IPS-18a (cell line): ENCODE measurements around the gene MARCKS.

Experiments used
- H3K27ac ChIP-seq: one replicate; pipeline ENCODE4 v1.5.1; 2013; ENCODE audit warnings: low read length
- H3K27me3 ChIP-seq: one replicate; pipeline ENCODE4 v1.6.1; 2013; ENCODE audit warnings: mild to moderate bottlenecking, low read length; ENCODE audit not compliant: control insufficient read depth, insufficient read depth
- H3K36me3 ChIP-seq: one replicate; pipeline ENCODE4 v1.6.1; 2013; ENCODE audit warnings: low read depth, low read length; ENCODE audit not compliant: control insufficient read depth
- H3K4me1 ChIP-seq: one replicate; pipeline ENCODE4 v1.6.1; 2013; ENCODE audit warnings: low read depth, low read length; ENCODE audit not compliant: control insufficient read depth
- H3K4me3 ChIP-seq: one replicate; pipeline ENCODE4 v1.5.1; 2013; ENCODE audit warnings: low read length
- H3K9ac ChIP-seq: one replicate; pipeline ENCODE4 v1.6.1; 2013; ENCODE audit warnings: mild to moderate bottlenecking, low read length, moderate library complexity
- H3K9me3 ChIP-seq: one replicate; pipeline ENCODE4 v1.6.1; 2013; ENCODE audit warnings: low read depth, low read length; ENCODE audit not compliant: control insufficient read depth

Gene MARCKS

GRCh38 chr6:113856625-113857555 lies at the start of gene MARCKS:
MARCKS (plus strand) TSS chr6:113857345; CDS start chr6:113857746, 401 bp downstream.
- Histone ChIP-seq H3K36me3 (peaks cover 14% of the 10 kb centered on the region), H3K27me3 (peaks cover 42% of the 10 kb centered on the region), H3K9ac (peak within 1 kb of the TSS; percentile 100), H3K4me3 (peak within 1 kb of the TSS; percentile 100), H3K4me1 (peaks cover 11% of the 10 kb centered on the region), H3K9me3 (no peaks in the 10 kb centered on the region), H3K27ac (peak within 1 kb of the TSS; percentile 100)

- H3K27ac ChIP-seq, result no peak overlapping the region
- H3K4me3 ChIP-seq, result no peak overlapping the region
- H3K36me3 ChIP-seq, result no peaks in the 10 kb centered on the region
- no peaks in the 10 kb centered on the region for H3K9me3 ChIP-seq
- H3K27me3 ChIP-seq, result no peaks in the 10 kb centered on the region
- no peaks in the 10 kb centered on the region for H3K4me1 ChIP-seq
- no peak overlapping the region for H3K9ac ChIP-seq
These were observed 47.3 kb upstream of the MARCKS start for GRCh38 chr6:113809826-113810225.

- H3K27ac ChIP-seq, result no peak overlapping the region
- no peaks in the 10 kb centered on the region for H3K4me1 ChIP-seq
- H3K4me3 ChIP-seq, result no peak overlapping the region
- H3K27me3 ChIP-seq, result no peaks in the 10 kb centered on the region
- H3K36me3 ChIP-seq, result no peaks in the 10 kb centered on the region
- no peak overlapping the region for H3K9ac ChIP-seq
- H3K9me3 ChIP-seq, result no peaks in the 10 kb centered on the region
These were observed 44.0 kb upstream of the MARCKS start for GRCh38 chr6:113813142-113813541.

- Histone ChIP-seq H3K27ac (no peak overlapping the region), H3K4me1 (no peaks in the 10 kb centered on the region), H3K4me3 (no peak overlapping the region), H3K9ac (no peak overlapping the region), H3K9me3 (no peaks in the 10 kb centered on the region), H3K27me3 (no peaks in the 10 kb centered on the region), H3K36me3 (no peaks in the 10 kb centered on the region)
These were observed 38.6 kb upstream of the MARCKS start for GRCh38 chr6:113818578-113818977.

GRCh38 chr6:113819169-113819830 lies 37.8 kb upstream of the MARCKS start:
- H3K27ac ChIP-seq, result no peak overlapping the region
- H3K9ac ChIP-seq, result no peak overlapping the region
- H3K4me3 ChIP-seq, result no peak overlapping the region
- no peaks in the 10 kb centered on the region for H3K4me1 ChIP-seq
- H3K27me3 ChIP-seq, result no peaks in the 10 kb centered on the region
- no peaks in the 10 kb centered on the region for H3K36me3 ChIP-seq
- no peaks in the 10 kb centered on the region for H3K9me3 ChIP-seq

- Histone ChIP-seq H3K4me3 (no peak overlapping the region), H3K36me3 (no peaks in the 10 kb centered on the region), H3K27ac (no peak overlapping the region), H3K9me3 (no peaks in the 10 kb centered on the region), H3K9ac (no peak overlapping the region), H3K4me1 (no peaks in the 10 kb centered on the region), H3K27me3 (no peaks in the 10 kb centered on the region)
These were observed 36.4 kb upstream of the MARCKS start for GRCh38 chr6:113820761-113821160.

GRCh38 chr6:113821445-113821844 lies 35.7 kb upstream of the MARCKS start:
- H3K9me3 ChIP-seq, result no peaks in the 10 kb centered on the region
- H3K9ac ChIP-seq, result no peak overlapping the region
- no peak overlapping the region for H3K27ac ChIP-seq
- no peaks in the 10 kb centered on the region for H3K4me1 ChIP-seq
- no peak overlapping the region for H3K4me3 ChIP-seq
- no peaks in the 10 kb centered on the region for H3K27me3 ChIP-seq
- no peaks in the 10 kb centered on the region for H3K36me3 ChIP-seq

- no peak overlapping the region for H3K27ac ChIP-seq
- H3K36me3 ChIP-seq, result no peaks in the 10 kb centered on the region
- H3K9me3 ChIP-seq, result no peaks in the 10 kb centered on the region
- no peak overlapping the region for H3K4me3 ChIP-seq
- no peaks in the 10 kb centered on the region for H3K4me1 ChIP-seq
- no peaks in the 10 kb centered on the region for H3K27me3 ChIP-seq
- H3K9ac ChIP-seq, result no peak overlapping the region
These were observed 33.2 kb upstream of the MARCKS start for GRCh38 chr6:113823916-113824315.

GRCh38 chr6:113824411-113824810 lies 32.7 kb upstream of the MARCKS start:
- no peak overlapping the region for H3K27ac ChIP-seq
- H3K36me3 ChIP-seq, result no peaks in the 10 kb centered on the region
- no peaks in the 10 kb centered on the region for H3K9me3 ChIP-seq
- H3K27me3 ChIP-seq, result no peaks in the 10 kb centered on the region
- no peaks in the 10 kb centered on the region for H3K4me1 ChIP-seq
- H3K9ac ChIP-seq, result no peak overlapping the region
- H3K4me3 ChIP-seq, result no peak overlapping the region

GRCh38 chr6:113824866-113825265 lies 32.3 kb upstream of the MARCKS start:
- H3K4me1 ChIP-seq, result no peaks in the 10 kb centered on the region
- H3K36me3 ChIP-seq, result no peaks in the 10 kb centered on the region
- no peak overlapping the region for H3K4me3 ChIP-seq
- H3K27me3 ChIP-seq, result no peaks in the 10 kb centered on the region
- no peaks in the 10 kb centered on the region for H3K9me3 ChIP-seq
- no peak overlapping the region for H3K9ac ChIP-seq
- no peak overlapping the region for H3K27ac ChIP-seq

- Histone ChIP-seq H3K4me3 (no peak overlapping the region), H3K4me1 (no peaks in the 10 kb centered on the region), H3K36me3 (no peaks in the 10 kb centered on the region), H3K9ac (no peak overlapping the region), H3K9me3 (no peaks in the 10 kb centered on the region), H3K27me3 (no peaks in the 10 kb centered on the region), H3K27ac (no peak overlapping the region)
These were observed 31.4 kb upstream of the MARCKS start for GRCh38 chr6:113825781-113826180.
